ENCODE measurements around the gene GOLGA8B.

DNA sequence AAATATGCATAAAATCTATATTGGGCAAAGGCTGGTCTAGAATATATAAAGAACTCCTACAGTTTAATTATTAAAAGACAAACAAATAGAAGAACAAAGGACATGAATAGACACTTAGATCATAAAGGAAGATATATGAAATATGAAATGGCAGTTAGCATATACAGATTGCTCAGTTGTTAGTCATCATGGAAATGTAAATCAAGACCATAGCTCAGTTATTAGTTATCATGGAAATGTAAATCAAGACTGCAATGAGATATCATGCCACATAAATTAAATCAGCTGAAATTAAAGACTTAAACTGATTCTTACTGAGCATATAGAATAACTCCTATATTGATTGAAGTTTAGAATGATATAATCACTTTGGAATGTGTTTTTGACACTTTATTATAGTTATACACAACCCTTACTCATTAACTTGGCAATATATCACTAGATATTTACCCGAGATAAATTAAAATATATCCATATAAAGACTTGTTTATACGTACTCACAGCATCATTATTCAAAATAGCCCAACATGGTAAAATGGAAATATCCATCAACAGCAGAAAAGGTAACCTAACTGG, 45.2 kb upstream of the GOLGA8B start:
- TF ChIP-seq POLR2AphosphoS5 (IDR thresholded peaks at IDR 0.05; ENCODE audit: borderline replicate concordance, low read depth, low read length) (no peak), EZH2 (IDR thresholded peaks at IDR 0.05) (no peak), FOXP2 (optimal IDR thresholded peaks at IDR 0.05; ENCODE audit: control extremely low read depth, extremely low read length, insufficient read depth) (no peak)

All from SK-N-MC (cell line).